AG20443 (cell line): ENCODE results near the gene MEGF11.

Experiments
- DNase-seq: peaks from one replicate; pipeline ENCODE4 v3.0.0; 2012; ENCODE audit warnings: low spot score, mixed read lengths

Gene MEGF11

DNA sequence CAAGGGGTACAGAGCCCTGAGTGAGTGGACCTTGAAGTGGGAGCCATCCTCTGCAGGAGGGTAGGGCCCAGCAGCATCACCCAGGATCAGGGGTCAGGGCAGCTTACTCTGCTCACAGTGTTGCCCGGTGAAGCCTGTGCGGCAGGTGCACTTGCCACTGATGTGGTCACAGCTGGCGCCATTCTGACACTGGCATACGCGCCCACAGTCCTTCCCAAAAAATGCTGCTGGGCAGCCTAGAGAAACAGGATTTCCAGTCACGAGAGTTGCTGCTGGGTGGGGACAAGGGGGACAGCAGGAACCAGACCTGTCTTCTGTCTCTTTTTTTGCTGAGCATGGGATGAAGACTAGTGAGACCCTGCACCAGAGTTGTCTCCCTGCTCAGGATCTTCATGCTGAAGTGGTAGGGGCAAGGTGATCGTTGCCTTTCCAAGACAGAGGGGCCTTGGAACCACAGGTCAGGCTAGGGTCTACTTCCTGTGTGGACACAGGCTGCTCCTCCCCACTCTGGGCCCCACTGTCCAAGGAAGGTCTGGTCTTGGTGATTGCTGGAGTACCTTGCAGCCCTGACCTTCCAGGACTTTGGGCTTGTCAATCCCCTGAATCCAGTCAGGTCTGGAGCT is 337.4 kb downstream of the MEGF11 start:
- DNase-seq = no peak

GRCh38 chr15:65914981-65915925 is 338.3 kb downstream of the MEGF11 start:
- no peak for DNase-seq

GRCh38 chr15:65914386-65914785 is 339.2 kb downstream of the MEGF11 start:
- no peak for DNase-seq

DNA sequence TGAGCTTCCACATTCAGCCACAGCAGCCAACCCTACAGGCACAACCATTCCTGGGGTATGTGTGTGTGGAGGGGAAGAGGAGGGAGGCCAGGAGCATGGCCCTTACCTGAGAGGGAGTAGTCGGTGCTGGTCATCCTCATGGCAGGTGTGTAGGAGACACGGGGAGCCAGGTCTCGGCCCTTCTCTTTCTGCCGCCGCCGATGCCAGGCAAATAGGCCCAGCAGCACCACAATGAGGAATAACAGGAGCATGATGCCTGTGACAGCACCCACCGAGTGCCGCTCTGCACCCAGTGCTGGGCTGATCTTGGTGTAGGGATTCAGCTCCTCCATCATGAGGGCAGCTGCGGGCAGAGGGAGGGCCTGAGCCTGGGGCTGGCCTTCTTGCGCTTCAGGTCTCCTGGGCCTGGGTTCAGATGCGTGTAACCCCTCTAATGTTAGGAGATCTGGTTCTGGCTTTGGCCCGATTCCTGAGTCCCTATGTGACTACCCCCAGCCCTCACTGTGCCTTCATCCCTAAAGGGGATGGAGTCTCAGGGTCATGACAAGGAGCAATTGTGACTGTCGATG is 339.8 kb downstream of the MEGF11 start:
- DNase-seq = no peak

DNA sequence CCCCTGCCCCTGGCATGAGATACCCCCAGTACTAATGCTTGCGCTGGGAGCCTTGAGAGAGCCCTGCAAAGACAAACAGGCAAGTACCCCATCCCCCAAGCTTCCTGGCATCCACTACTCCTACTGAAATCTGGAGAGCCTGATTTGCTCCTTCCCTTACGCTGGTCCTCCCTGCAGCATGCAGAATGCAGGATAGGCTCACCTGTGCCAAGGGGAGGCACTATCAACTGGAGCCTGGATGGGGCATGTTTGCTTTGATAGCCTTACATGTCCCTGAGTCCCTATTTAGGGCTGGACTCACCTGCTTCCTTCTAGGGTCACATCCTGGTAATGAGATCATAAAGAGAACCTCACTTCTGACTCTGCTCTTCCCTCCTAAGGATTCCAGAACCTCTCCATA is 341.3 kb downstream of the MEGF11 start:
- DNase-seq = no peak

DNA sequence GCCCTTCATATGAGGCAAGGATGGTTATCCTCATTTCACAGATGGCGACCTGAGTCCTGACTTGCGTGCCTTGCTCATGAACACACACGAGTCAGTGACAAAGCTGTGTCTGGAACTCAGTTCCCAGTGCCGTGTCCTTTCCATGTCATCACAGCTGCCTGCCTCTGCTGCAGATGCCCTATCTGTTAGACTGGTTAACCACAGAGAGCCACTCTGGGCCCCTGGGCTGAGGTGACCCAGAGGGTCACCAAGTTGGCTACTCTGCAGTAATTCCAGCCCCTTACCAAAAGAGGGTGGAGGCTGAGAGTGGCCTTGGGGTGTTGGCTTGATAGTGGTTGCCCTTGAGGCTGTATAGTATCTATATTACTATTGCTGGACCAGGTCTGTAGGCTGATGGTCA is 343.2 kb downstream of the MEGF11 start:
- DNase-seq = no peak

DNA sequence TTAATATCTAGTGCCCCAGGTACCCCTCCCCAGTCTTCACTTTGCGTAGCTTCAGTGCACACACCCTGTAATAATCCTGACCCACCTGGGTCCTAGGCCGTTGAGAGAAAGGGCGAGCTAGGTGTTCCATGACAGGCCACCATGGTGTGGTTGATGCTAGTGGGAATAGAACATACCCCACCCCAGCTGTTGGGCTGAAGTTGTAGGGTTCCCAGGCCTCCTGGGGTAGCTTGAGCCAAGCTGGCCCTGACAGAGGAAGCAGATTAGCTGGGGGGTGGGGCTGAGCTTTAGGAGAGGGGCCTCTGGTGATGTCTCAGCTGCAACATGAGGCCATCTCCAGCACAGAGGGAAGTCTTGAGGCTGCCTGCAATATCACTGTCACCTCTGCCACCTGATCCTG is 343.7 kb downstream of the MEGF11 start:
- no peak for DNase-seq

- DNase-seq = peak; percentile 1
Measured at GRCh38 chr15:65908876-65909275, 344.7 kb downstream of the MEGF11 start.

- peak; percentile 1 for DNase-seq
Measured at GRCh38 chr15:65907661-65908060, 345.9 kb downstream of the MEGF11 start.

DNA sequence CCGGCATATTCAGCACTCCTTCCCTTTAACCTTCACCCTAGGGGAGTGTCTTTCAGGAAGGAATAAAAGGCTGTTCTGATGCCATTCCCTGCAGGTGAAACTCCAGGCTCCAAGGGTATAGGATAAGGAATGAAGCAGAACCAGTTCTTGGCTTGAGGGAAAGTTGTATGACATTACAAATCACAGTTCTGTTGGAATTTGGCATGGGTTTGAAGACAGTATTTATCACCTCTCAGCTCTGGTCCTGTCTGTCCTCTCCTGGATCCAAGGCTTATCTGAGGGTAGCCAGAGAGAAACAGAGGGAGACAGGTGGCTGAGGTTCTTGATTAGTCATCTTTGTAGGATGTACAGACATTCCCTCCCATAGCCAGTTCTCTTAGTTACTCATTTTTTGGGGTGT is 347.2 kb downstream of the MEGF11 start:
- peak; percentile 5 for DNase-seq

DNA sequence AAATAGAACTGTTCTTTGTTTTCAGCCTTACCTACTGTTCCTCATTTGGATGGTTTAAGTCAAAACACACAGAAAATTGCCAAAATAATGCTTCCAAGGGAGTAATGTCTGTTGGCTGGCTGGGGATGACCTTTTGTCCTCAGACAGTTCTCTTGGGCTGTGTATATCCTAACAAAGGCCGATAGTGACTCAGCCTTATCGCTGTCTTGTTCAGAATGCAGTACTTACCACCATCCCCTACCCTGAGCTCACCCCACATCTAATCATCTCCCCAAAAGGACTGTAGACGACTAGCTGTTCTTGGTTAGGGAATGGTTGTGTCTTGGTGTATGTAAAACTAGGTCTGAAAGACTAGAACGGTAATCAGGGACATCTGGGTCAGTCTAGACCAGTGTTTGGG is 349.2 kb downstream of the MEGF11 start:
- DNase-seq = no peak

DNA sequence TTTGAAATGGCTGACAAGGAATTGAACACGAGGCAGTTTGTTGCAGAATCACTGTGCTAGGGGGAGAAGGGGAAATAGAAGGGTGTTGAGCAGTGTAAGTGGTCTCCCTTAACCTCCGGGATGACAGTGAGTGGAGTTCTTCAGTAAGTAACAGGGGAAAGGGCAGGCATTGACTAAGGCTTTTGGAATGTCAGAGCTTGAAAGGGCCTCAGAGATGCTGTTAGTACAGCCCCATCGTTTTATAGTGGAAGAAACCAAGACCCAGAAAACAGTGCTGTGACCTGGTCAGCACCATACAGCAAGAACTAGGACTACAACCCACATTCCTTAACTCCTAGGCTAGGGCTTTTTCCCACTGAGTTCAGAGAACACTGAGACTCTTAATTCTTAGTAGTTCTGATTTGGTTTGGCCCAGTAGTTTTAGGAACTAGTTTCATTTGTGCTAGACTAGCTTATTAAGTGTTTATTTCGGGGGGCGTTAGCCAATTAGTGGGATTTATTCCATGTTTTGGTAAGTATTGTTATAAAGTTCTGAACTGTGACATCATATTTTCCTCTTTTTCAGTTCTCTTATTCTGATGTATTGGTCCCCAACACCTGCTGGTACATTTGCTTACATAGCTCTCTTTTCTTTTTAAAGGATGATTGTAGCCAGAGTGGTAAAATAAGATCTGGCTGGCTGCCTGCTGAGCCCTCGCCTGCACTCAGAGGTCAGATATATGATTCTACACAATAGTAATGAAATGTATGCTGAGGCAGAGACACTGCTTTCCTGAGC is 350.1 kb downstream of the MEGF11 start:
- no peak for DNase-seq

DNA sequence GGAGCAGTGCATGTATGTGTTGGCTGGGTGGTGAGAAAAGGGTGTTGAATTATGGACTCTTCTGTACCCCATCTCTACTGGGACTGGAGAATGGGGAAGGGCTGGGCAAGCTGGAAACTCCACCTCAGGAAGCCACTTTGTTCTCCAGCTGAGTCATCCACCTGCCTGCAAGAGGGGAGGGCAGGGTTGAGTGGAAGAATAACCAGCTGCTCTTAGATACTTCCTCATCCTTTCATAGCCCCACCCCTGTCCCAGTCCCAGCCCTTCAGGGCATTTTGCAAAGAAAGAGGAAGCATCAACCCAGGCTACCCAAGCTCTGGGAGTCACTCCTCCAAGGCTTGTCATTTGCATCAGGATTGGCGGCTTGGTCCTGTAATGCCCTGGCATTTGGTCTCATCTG is 351.2 kb downstream of the MEGF11 start:
- peak; percentile 14 for DNase-seq

DNA sequence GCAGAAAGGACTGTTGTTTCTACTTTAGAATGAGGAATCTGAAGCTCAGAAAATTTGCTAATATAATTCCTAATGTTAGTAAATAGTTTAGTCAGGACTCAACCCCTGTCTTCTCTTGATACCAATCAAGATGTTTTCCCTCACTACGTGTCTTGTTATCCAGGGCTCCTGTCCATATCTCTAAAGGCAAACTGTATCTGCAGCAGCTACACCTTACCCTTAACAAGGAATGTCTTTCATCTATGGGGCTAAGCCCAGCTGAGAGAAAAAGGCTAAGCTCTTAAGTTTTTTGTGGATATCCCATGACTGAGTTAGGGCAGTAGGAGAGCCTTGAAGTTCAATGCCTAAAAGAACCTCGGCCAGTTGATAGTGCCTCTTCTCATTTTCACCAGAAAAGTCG is 351.7 kb downstream of the MEGF11 start:
- no peak for DNase-seq

GRCh38 chr15:65901336-65901735 is 352.2 kb downstream of the MEGF11 start:
- DNase-seq = no peak

GRCh38 chr15:65900488-65900887 is 353.1 kb downstream of the MEGF11 start:
- DNase-seq = no peak

DNA sequence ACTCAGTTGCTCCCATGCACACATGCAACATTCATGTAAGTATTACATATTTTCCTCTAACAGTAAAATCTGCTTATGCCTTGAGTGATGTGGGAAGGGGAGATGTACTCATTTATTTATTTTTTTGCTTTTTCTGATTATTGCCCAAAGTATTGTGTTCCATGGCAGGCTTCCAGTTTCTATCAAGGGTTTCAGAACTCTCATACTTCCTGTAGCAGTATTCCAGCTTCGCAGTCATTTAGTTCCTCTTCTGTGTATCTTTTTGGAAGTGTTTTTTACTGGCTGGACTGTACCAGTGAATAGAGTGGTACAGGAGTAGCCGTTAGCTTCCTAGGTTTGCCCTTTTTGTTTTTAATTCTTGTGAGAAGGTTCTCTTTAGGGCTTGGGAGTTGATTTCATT is 357.3 kb downstream of the MEGF11 start:
- DNase-seq = no peak

GRCh38 chr15:65893060-65893459 is 360.5 kb downstream of the MEGF11 start:
- DNase-seq = no peak

DNA sequence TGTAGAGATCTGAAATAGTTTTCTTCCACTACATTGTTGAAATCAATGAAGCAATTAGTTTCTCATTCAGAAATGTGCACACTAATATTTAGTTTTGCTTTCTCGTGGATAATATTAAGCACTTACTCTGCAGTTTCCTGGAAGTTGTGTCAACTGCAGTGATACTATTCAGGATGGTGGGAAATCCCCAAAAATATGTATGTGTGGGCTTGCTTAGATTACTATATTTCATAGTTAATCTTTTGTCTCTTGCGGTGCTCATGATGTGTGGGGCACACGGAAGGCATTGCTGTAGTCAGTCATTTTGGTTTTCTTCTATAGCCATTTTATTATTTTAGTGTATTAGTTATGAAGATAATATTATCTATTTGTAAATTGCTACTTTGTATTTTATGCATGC is 364.6 kb downstream of the MEGF11 start:
- DNase-seq = no peak

GRCh38 chr15:65887565-65887964 is 366.0 kb downstream of the MEGF11 start:
- no peak for DNase-seq

DNA sequence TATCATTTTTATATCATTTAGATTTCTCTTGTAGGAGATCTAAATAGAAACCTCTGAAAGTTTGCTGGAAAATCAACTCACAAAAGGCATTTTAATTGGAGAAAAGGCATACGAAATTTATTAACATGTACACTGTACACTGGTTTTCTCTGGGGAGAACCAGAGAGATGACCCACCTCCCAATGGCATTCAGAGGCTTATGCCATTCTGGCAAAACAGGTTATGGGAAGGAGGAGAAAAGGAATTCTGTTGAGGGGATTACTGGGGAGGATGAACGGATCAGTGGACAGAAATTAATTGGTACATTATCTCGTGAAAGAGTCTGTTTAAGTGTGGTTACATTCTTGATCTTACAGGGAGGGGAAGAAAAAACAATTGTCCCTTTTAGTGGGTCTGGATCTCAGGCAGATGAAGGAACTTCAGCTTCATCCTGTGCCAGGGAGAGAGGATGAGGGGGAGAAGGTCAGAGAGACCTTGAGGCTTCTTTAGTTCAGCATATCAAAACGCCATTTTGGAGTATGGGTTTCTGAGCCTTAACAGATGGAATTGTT is 367.8 kb downstream of the MEGF11 start:
- DNase-seq = no peak

DNA sequence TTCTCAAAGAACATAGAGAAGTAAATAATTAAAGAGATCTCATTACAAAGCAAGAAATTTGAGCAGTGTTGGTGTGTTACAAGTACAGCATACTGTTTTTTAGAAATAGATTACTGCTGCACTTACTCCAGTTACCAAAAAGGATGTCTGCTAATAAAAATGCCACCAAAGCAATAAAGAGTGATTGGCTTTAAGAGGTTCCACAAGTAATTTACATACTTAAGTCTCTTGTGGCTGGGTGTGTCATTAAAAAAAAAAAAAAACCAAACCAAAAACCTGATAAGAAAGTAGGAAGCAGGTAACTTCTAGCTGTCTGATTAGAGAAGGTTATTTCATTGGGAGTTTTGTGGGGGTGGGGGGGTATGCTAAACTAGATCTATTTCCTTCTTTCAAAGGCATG is 369.0 kb downstream of the MEGF11 start:
- DNase-seq = no peak
